Keratinocyte (primary cell): ENCODE measurements around the gene COL7A1. TPM values are rescaled to one million over a fixed set of nuclear protein-coding genes. Genes with fewer than 3 reads are reported as not detected.

Experiments
- DNase-seq: peaks from one replicate; pipeline ENCODE4 v3.0.0-alpha.2; 2011; ENCODE audit warnings: low read depth, missing footprints, low spot score
- FAIRE-seq: peaks from 2 replicates; lab custom pipeline; 2011; peaks lifted over from hg19 to GRCh38; lab: Jason Lieb, UNC
- H2AFZ ChIP-seq: 2 replicates; pipeline ENCODE4 v1.6.0; 2012; ENCODE audit warnings: low read length, control low read depth, inconsistent platforms; ENCODE audit not compliant: control insufficient read depth
- H3K27ac ChIP-seq: 2 replicates; pipeline ENCODE4 v1.5.1; 2011; ENCODE audit warnings: low read length; ENCODE audit not compliant: control insufficient read depth, insufficient read depth
- H3K27me3 ChIP-seq: 3 replicates; pipeline ENCODE4 v1.6.0; 2011; ENCODE audit warnings: low read length; ENCODE audit not compliant: control insufficient read depth, insufficient read depth; ENCODE audit errors: extremely low read depth
- H3K36me3 ChIP-seq, 2 experiments: 2 replicates in 1 of 2; 3 replicates in 1 of 2; pipeline ENCODE4 v1.5.1; 2011; ENCODE audit warnings: low read length in 2 of 2, mild to moderate bottlenecking in 1 of 2; ENCODE audit not compliant: control insufficient read depth in 2 of 2, insufficient read depth in 2 of 2; ENCODE audit errors: extremely low read depth in 1 of 2
- H3K4me1 ChIP-seq: 3 replicates; pipeline ENCODE4 v1.5.1; 2011; ENCODE audit warnings: low read length; ENCODE audit not compliant: control insufficient read depth, insufficient read depth; ENCODE audit errors: extremely low read depth
- H3K4me2 ChIP-seq: 3 replicates; pipeline ENCODE4 v1.6.0; 2011; ENCODE audit warnings: low read depth, low read length; ENCODE audit not compliant: control insufficient read depth, insufficient read depth; ENCODE audit errors: extremely low read depth
- H3K4me3 ChIP-seq, 3 experiments: fragments of 200-600 bp in 1 of 3; sonication (generic) in 1 of 3; 2 replicates in 2 of 3; 3 replicates in 1 of 3; pipeline ENCODE4 v1.5.1; 2011 to 2016; ENCODE audit warnings: low read length in 3 of 3, mild to moderate bottlenecking in 3 of 3, control low read depth in 2 of 3, inconsistent platforms in 1 of 3, low read depth in 1 of 3, mixed read lengths in 1 of 3, mixed run types in 1 of 3, moderate library complexity in 1 of 3; ENCODE audit not compliant: control insufficient read depth in 2 of 3, insufficient read depth in 2 of 3; ENCODE audit errors: extremely low read depth in 1 of 3
- H3K79me2 ChIP-seq: 2 replicates; pipeline ENCODE4 v1.6.0; 2012; ENCODE audit warnings: low read length; ENCODE audit not compliant: control insufficient read depth, insufficient read depth
- H3K9ac ChIP-seq: 3 replicates; pipeline ENCODE4 v1.6.0; 2011; ENCODE audit warnings: low read length; ENCODE audit not compliant: control insufficient read depth, insufficient read depth; ENCODE audit errors: extremely low read depth
- H3K9me1 ChIP-seq: 3 replicates; pipeline ENCODE4 v1.6.0; 2011; ENCODE audit warnings: low read length; ENCODE audit not compliant: control insufficient read depth, insufficient read depth; ENCODE audit errors: extremely low read depth
- H3K9me3 ChIP-seq: 2 replicates; pipeline ENCODE4 v1.5.1; 2012; ENCODE audit warnings: low read depth, low read length; ENCODE audit not compliant: control insufficient read depth
- H4K20me1 ChIP-seq: 3 replicates; pipeline ENCODE4 v1.6.0; 2011; ENCODE audit warnings: low read length; ENCODE audit not compliant: control insufficient read depth, insufficient read depth; ENCODE audit errors: extremely low read depth
- EZH2 ChIP-seq: IDR thresholded peaks from one replicate; pipeline ENCODE4 v1.6.1; 2012; ENCODE audit warnings: inconsistent platforms, mild to moderate bottlenecking, low read length, moderate library complexity
- dilution Hi-C: fragments of 300-500 bp; cut with MboI; formaldehyde crosslinking; loops from one replicate; pipeline ENCODE4 v1.7.0; 2020; ENCODE audit warnings: low sequenced_read_pairs; ENCODE audit not compliant: extremely low pct_ligation_motif_present
- polyA plus RNA-seq, 5 experiments: library from polyadenylated mRNA; depleted of rRNA in 3 of 5; stranded (reverse) in 3 of 5; stranded (forward) in 1 of 5; unstranded in 1 of 5; fragments of >200 nt; gene quantifications; 1 replicate in 1 of 5; 2 replicates in 3 of 5; 3 replicates in 1 of 5; pipeline versions ENCODE4 v1.2.1 to v1.2.3, GENCODE V29; 2011 to 2012; ENCODE audit warnings: missing spikeins in 2 of 5, low read depth in 1 of 5, low replicate concordance in 1 of 5
- TF ChIP-seq, protein P1 (sequence below), 3 experiments: IDR thresholded peaks in 1 of 3; conservative IDR thresholded peaks in 1 of 3; optimal IDR thresholded peaks in 1 of 3; 2 replicates in 2 of 3; 3 replicates in 1 of 3; pipeline versions ENCODE3 to v1.5.1; 2011; ENCODE audit warnings: low read length in 3 of 3, mild to moderate bottlenecking in 3 of 3, moderate library complexity in 2 of 3, control low read depth in 1 of 3, inconsistent platforms in 1 of 3; ENCODE audit not compliant: insufficient read depth in 2 of 3; ENCODE audit errors: extremely low read depth in 1 of 3

The COL7A1 gene
- polyA plus RNA-seq, 1 donor (not counting 4 experiments of a cell fraction or from before 2014, with no cell fraction given): 59.4 TPM

DNA sequence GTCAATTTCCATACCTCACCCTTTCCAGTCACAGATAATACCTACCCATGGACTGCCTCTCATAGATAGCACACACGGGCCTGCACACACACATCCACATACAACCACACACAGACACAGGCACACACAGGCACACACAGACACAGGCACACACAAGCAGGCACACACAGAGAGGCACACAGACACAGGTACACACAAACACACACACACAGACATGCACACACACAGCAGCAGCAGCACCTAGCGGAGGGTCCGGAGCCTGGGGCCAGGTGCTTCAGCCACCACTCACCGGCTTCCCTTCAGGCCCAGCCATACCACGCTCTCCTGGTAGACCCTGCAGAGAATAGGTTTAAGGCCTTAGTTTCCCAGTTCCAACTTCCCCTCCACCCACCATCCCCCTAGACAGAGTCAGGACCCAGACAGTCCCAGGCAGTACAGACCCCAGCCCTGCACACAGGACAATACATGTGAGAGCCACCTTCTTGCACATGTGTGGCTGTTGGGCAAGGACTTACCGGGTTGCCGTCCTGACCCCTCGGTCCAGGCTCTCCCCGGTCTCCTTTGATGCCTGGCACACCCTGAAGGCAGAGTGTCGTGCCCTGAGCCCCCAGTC is 21.1 kb downstream of the COL7A1 start:
- dilution Hi-C loops: no loop called here
- Histone ChIP-seq H3K79me2 (peaks cover 19% of the 10 kb centered on the region), H3K27ac (no peak overlapping the region), H3K36me3 (peaks cover 67 to 78% of the 10 kb centered on the region in 2 experiments), H3K9me3 (no peaks in the 10 kb centered on the region), H3K27me3 (no peaks in the 10 kb centered on the region), H3K4me1 (no peaks in the 10 kb centered on the region), H3K4me3 (no peak overlapping the region), H4K20me1 (peaks cover 10% of the 10 kb centered on the region), H3K4me2 (no peak overlapping the region), H3K9ac (no peak overlapping the region), H2AFZ (no peak overlapping the region), H3K9me1 (no peaks in the 10 kb centered on the region)
- DNase-seq (no peak), FAIRE-seq (no peak)
- TF ChIP-seq, protein P1, sequence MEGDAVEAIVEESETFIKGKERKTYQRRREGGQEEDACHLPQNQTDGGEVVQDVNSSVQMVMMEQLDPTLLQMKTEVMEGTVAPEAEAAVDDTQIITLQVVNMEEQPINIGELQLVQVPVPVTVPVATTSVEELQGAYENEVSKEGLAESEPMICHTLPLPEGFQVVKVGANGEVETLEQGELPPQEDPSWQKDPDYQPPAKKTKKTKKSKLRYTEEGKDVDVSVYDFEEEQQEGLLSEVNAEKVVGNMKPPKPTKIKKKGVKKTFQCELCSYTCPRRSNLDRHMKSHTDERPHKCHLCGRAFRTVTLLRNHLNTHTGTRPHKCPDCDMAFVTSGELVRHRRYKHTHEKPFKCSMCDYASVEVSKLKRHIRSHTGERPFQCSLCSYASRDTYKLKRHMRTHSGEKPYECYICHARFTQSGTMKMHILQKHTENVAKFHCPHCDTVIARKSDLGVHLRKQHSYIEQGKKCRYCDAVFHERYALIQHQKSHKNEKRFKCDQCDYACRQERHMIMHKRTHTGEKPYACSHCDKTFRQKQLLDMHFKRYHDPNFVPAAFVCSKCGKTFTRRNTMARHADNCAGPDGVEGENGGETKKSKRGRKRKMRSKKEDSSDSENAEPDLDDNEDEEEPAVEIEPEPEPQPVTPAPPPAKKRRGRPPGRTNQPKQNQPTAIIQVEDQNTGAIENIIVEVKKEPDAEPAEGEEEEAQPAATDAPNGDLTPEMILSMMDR (optimal IDR thresholded peaks at IDR 0.05 in 1 of 3, IDR thresholded peaks at IDR 0.05 in 1 of 3, conservative IDR thresholded peaks at IDR 0.05 in 1 of 3; ENCODE audit: extremely low read depth in 1 of 3, insufficient read depth in 2 of 3, low read length in 3 of 3): no peak
- TF ChIP-seq EZH2: no peak

DNA sequence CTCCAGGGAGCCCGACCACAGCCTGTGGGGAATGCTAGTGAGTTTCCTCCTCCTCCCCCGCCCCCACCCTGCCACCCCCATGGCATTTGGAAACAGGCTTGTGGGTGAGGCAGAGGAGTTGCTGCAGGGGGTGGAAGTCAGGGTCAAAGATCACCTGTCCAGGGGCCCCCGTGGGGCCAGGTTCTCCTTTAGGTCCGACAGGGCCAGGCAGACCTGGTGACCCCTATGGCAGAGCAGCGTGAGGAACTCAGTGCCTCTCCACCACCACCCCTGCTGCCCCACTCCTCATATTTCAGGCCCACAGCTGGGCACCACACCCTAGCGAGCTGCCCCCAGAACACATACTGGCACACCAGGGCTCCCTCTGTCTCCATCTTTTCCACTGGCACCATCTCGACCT is 22.6 kb downstream of the COL7A1 start:
- FAIRE-seq: no peak
- Histone ChIP-seq H3K27me3 (no peaks in the 10 kb centered on the region), H3K9me3 (no peaks in the 10 kb centered on the region), H3K36me3 (peaks cover 72 to 73% of the 10 kb centered on the region in 2 experiments), H3K9me1 (no peaks in the 10 kb centered on the region), H3K4me1 (no peaks in the 10 kb centered on the region), H4K20me1 (peaks cover 13% of the 10 kb centered on the region), H3K79me2 (peaks cover 19% of the 10 kb centered on the region), H3K4me2 (no peak overlapping the region), H2AFZ (no peak overlapping the region), H3K4me3 (no peak overlapping the region), H3K9ac (no peak overlapping the region), H3K27ac (no peak overlapping the region)
- TF ChIP-seq EZH2: no peak
- TF ChIP-seq, protein P1 (optimal IDR thresholded peaks at IDR 0.05 in 1 of 3, IDR thresholded peaks at IDR 0.05 in 1 of 3, conservative IDR thresholded peaks at IDR 0.05 in 1 of 3; ENCODE audit: extremely low read depth in 1 of 3, insufficient read depth in 2 of 3, low read length in 3 of 3): no peak
- dilution Hi-C loops: no loop called here
- no peak for DNase-seq
